HG03060 (cell line): ENCODE measurements around the gene PTPRM.

Experiments
- ATAC-seq: cut with Tn5 transposase; IDR thresholded peaks from one replicate; pipeline ENCODE4 v1.9.1; 2021; ENCODE audit warnings: low read depth, moderate number of reproducible peaks; ENCODE audit not compliant: unreplicated experiment

The PTPRM gene

DNA sequence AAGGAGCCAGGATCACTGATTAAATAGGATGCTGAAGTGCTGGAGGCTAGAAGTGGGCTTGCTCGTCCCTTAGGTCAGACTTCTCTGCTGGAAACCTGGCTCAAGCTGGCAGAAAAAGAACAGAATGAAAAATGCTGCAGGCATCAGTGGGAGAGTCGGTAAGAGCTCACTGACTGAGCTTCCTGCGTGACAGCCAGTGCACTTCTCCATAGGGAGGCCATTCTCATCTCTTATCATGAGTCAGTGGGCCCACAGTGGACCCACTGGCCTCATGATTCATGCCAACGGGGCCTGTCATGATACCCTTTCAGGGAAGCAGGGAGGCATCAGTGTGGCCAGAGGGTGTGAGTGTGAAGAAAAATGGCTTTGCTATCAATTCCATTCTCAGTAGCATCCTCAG lies 498.2 kb downstream of the PTPRM start:
- ATAC-seq: no peak

DNA sequence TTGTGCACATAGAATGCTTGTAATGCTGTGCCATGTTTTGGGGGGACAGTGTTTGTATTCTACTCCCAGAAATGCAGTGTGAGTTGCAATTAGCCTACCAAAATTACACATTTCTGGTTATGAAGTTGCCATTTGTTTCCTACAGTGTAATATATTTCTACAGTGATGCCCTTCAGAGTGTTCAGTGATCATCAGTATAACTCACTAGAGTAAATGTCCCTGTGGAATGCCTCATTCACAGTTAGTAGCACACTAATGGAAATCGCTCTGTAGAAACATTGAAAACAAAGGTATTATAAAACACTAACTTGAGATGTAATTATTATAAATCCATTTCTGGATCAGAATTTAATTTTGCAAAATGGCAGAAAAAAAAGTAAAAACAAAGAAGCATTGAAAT lies 498.7 kb downstream of the PTPRM start:
- no peak for ATAC-seq

DNA sequence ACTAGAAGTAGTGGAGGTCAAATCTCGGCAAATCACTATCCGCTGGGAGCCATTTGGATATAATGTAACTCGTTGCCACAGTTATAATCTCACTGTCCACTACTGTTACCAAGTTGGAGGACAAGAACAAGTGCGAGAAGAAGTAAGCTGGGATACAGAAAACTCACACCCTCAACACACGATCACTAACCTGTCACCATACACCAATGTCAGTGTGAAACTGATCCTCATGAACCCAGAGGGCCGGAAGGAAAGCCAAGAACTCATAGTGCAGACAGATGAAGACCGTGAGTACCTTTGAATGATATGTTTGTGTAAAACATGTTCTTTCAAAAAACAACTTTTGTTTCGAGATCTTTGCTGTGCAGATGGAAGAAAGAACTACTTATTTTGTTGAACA lies 502.6 kb downstream of the PTPRM start:
- ATAC-seq: no peak

DNA sequence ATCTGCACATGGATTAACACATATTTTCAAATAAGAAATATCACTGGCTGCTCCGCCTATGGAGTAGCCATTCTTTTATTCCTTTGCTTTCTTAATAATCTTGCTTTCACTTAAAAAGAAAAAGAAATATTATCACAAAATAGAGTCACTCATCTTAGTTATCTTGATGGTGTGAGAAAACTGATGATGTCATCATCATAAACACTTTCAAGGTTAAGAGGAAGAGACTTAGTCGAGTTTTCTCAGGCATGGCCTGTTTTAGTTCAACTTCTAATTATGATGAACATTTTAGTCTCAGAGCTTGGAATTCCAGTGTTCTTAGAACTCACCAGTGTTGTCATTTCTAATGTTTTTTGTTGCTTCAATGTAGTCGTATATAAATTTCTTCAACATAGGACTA lies 506.1 kb downstream of the PTPRM start:
- no peak for ATAC-seq

DNA sequence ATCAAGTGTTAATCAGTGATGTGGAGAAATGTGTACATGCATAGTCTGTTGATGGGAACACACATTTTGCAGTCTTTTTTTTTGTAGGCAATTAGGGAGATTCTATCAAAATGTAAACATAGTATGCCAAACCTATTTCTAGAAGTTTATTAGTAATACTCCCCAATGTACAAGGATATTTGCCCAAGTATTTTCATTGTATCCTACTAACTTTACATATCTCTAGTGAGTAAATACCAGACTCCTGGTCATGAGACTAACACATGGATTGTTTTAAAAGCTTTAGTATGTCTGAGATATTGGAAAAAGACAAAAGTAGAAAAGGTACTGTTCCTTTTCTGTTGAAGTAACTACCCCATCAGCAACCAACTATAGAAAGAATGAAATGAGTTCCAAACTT lies 513.0 kb downstream of the PTPRM start:
- no peak for ATAC-seq

DNA sequence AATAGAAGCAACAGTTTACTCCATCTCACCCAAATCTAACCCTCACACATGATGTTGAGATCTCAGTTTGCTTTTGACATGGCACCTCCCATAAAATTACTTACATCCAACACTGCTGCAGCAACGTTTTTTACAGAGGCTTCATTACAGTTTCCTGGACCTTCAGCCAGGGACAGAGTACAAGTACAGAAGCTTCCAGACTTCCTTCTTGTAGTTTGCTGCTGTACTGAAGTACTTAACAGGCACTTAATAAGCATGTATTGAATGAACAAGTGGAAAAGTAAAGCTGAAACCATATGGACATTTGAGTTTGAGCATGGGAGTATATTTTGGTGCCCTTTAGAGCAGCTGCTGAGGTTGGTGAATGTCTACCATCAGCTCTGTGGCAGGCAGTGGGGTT lies 514.2 kb downstream of the PTPRM start:
- ATAC-seq: no peak

DNA sequence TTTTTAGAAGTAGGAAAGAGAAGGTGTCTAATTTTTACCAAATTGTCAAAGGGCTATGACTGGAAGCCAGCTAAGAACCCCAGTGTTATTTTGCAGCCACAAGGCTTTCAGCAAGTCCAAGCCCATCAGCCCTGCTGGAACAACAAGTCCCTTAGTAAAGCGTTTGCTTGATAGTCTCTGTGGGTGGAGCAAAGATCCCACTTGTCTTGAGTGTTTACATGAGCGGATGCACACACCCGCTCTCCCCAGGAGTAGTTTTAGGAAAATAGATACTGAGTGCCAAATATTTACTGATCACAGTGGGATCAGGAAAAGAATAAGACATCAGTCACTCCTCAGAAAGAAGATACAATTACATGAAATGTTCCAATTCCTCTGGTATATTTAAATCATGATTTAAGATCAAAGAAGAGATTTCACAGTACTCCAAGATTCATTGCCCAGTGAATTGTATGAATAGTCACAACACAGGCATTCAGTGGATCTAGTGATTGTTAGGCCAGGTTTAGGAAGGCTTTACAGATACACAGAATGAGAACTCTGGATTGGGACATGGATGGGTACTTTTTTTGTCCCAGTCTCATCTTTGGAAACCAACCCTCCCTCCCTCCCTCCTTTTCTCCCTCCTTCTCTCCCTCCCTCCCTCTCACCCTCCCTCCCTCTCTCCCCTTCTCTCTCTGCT lies 514.9 kb downstream of the PTPRM start:
- no peak for ATAC-seq

DNA sequence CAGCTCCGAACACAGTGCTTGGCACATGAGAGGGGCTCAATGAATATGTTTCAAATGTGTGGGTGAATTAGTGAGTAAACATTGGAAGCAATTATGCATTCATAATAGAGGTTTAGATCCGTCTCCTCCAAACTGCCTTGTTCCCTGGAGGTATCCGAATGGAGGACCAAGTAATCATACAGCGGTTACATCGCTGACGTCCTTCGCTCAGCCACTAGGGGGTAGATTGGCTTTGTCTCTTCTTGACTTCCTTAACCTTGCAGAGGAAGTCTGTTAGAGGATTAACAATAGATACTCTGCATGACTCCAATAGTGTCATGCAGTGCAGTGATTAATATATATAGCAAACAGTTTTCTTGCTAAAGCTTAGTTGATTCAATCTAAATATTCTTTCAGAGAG lies 517.0 kb downstream of the PTPRM start:
- ATAC-seq: no peak

DNA sequence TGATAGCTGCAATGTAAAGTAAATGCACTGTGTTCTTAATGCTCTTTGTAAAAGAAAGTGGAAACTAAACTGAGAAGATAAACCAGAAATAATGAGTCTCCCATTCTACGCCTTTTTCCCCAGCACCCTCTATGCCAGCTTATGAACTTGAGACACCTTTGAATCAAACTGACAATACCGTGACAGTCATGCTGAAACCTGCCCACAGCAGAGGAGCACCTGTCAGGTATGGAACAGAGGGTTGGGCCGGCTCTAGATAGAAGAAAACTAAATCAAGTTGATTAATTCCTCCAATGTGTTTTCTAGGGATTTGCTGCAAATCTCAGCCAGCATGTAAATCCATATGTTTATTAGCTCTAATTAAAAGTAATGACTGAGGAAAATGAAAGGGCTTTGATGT lies 521.5 kb downstream of the PTPRM start:
- no peak for ATAC-seq

DNA sequence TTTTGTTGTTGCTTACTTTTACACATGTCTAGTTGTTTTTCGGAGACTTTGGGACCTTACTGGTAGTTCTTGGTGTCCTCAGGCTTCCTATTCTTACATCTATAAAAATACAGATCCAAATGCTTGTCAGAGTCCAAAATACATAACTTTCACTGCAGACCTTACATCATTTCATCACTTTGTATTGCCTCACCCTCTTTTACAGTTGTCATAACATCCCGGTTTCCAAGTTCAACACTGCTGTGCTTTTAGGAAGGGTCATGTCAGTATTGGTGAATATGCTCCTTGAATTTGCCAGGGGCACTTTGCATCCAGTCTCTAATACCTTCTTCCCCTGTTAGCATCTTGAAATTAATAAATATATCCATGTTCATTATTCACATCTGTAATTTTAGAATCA lies 523.9 kb downstream of the PTPRM start:
- ATAC-seq: no peak

DNA sequence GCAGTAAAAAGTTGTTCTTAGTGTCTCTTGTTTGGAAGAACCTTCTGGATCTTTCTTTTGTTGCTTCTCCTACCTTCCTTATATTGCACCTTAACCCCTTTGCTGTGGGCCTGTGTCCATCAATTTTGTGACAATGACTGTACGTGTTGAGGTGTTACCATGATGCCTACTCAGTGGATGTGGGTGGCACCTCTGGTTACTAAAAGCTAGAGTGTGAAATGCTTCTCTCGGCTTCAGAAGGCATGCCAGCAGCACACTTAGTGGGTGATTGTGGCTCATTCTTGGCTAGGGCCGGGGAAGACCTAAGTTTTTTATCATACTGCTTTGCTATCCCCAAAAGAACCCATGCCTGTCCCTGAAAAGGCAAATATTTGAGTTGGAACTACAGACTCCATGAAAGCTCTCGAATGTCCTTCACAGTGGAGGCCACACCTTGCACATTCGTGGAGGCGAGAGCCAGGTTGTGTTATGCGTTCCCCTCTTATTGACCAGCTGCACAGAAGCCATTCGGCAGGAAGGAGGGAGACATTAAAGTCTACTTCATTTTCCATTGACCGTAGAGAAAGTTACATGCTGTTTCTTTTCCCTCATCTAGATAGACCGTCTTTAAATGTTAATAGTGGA lies 528.9 kb downstream of the PTPRM start:
- ATAC-seq: no peak

DNA sequence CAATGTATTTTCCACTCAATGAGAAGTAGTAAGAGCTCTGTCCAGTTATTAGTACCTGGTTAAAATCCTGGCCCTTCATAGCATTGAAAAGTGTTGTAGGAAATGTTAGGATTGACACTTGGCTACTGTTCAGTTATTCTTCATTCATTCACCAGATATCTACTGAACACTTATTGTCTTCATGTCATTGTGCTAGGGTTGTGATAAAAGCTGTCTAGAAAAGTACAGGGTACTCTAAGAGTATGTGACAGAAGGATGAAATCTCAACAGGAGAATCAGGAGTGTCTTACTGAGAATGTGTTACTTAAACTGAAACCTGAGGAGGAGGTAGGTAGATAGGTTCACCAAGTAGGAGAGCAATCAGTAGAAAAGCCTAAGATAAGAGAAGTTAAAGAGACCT lies 530.3 kb downstream of the PTPRM start:
- no peak for ATAC-seq

DNA sequence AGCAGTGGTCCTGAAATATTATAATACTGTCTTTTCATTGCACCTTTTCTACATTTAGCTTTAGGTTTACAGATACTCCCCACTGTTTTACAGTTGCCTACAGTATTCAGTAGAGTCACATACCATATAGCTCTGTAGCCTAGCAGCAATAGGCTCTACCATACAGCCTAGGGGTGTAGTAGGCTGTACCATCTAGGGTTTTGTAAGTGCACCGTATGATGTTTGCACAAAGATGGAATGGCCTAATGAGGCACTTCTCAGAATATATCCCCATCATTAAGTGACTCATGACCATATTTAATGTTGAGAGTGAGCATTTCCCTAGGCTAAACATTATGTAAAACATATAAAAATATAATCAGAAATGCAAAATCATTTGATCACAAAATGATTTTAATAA lies 530.8 kb downstream of the PTPRM start:
- ATAC-seq: no peak

DNA sequence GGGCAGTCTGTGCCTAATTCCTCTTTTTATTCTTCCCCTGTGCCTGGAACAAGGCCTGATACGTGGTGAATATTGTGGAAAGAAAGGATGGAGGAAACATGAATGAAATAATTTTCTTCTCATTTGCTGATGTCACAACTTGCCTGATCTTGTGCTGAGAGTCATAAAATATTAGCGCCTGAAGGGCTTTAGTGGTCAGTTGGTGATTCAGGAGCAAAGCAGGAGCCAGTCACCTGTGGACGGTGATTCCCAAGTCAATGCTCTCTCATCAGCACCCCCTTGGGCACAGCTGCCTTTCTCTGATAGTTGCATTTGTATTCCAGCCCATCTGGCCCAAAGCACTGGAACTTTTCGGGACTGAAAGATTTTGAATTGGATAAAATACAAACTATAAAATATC lies 539.5 kb downstream of the PTPRM start:
- ATAC-seq: no peak

DNA sequence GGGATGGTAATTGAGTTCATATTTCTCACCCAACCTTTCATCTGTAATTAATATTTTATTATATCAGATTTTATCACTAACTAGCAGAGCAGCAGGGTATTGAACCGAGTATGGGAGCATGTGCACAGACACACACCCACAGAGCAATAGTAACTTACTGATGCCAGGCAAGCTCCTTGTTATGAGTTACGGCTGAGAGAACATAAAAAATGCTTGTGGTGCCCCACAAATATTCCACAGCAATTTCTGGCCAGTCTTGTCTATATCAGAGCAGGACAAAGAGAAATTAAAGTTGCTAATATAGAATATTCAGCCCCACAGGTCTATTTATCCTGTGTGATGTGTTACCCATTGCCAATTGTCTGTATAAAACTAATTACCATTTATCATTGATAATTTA lies 540.3 kb downstream of the PTPRM start:
- ATAC-seq: no peak

DNA sequence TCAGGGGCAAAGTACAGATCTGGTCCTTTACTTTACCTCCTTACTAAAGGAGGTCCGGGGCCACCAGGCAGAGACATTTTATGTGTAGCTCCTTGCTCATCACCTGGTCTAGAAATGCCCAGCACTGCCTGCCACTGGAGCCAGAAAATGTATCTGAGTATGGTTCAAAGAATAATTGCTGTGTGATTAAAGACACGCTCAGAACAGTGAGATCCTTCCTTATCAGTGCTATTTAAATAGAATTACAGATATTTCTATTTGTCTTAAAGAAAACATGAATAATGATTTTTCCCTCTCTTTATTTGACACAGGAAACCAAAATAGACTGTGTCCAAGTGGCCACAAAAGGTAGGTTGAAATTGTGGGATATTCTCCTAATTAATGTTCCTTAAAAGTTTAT lies 547.4 kb downstream of the PTPRM start:
- no peak for ATAC-seq

DNA sequence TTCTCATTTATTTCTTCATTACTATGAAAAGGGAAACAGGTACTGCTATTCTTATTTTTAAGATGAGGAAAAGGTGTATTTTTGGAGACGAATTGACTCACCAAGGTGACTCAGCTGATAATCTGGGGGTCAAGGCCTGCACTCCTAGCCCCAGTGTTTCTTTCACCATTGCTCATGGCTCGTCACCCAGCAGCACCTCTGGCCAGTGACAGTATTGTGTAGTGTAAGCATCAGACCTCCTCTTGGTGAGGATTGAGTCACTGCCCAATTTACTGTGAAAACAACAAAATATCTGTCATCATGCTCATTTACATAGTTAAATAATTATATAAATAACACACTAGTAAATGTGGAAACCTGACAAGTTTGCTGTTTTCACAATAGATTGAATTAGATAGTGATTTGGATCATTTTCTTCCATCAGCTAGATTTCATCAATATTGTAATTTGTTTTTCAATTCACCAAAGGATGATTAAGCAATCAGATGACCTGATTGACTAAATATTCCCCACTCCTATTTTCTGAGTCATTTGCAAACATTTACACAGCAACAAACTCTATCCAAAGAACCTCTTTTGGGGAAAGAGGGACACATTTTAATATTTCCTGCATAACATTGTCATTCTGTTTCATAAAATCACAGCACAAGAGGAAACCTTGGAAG lies 549.4 kb downstream of the PTPRM start:
- ATAC-seq: no peak

DNA sequence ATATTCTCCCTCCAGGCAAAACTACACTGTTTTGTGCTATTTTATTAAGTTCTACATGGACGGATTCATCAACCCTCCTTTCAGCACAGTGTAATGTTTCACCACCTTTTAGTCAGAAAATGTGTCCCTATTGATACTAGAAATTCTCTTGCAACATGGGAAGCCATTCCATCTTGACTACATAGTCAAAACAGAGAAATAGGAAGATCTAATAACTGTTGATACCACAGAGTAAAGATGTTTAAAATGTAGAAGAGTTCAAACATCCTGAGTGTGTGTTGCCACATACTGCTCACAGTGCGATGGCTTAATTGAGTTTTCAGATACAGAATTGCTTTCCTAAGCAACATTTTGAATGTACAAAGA lies 549.9 kb downstream of the PTPRM start:
- ATAC-seq: no peak

DNA sequence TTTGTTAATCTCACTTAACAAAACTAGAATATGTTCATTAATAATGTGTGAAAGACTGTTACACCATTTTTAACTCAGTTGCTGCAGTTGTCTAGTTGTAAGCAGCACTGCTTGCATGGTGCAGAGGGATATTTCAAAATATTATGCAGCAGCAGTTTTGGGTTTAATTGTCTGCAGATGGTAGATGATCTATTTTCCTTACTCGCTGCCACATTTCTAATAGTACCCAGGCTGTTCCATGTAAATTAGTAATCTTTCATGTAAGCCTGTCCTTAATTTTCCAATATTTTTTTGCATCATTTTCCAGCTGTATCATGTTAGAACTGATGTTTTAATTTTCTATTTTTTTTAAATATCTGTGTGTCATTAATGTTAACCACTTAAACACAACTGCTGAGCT lies 554.0 kb downstream of the PTPRM start:
- ATAC-seq: no peak

DNA sequence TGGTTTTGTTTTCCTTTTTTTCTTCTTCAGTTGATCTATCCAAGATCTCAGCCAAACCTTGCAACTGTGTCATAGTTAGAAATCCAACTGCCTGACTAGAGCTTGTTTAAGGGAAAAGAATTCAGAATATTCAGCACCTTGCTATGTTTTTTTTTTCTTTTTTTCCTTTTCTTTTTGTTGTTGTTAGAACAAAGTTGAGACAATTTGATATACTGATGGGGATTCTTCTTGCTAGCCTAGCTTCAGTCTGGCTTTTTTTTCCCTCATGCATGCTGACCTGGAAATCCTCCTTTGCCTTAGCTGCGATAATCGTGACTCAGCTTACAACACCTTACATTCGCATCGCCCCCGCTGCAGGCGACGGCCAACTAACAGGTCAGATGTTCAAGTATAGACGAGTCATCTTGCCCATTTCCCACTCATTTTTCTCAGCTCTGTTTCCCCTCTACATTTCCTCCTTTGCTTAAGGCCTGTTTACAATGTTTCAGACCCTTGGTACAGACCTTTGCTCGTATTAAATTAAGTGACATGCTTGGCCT lies 554.9 kb downstream of the PTPRM start:
- no peak for ATAC-seq

DNA sequence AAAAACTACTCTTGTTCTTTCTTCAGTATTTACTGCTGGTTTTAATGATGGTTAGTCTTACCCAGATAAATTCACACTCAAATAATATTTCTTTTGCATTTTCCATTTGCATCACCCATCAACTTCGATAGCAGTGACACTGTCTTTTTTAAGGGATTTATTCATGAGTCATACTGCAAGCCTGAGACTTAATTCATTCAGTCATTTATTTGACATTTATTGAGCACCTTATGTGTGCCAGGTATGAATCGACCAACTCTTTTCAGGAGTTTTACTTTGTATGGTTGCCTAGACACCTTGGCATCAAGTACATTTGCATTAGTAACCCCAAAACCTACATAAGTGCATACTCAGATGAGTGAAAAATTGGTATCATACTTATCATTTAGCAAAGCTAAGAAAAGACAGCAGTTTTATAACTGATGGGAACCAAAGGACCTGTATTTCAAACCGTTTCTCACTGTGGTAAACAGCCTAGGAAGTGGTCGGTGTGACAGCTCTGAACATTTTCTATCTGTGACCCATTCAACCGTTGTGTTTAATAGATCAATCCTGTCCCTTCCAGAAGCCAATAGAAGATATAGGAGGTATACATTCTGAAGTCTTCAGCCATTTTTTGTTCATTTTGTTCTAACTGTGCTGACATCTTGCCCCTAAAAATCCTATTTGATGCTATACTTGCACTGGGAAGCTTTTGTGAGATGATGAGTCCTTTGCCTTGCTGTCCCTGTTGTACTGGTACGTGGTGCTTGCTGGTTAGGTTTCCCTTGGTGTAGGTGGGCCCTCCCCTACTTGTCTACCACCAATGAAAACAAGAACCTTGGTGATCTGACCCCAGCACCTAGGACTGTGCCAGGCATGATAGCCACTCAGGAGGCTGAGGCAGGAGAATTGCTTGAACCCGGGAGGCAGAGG lies 557.4 kb downstream of the PTPRM start:
- ATAC-seq: no peak
